ENCODE measurements around the gene MLLT11. TPM values are rescaled to one million over a fixed set of nuclear protein-coding genes. Genes with fewer than 3 reads are reported as not detected.

The MLLT11 gene
- total and polyA plus RNA-seq, 2 of the 4 experiments (the other 2 are of a cell fraction), result 3.6 to 17.5 TPM

DNA sequence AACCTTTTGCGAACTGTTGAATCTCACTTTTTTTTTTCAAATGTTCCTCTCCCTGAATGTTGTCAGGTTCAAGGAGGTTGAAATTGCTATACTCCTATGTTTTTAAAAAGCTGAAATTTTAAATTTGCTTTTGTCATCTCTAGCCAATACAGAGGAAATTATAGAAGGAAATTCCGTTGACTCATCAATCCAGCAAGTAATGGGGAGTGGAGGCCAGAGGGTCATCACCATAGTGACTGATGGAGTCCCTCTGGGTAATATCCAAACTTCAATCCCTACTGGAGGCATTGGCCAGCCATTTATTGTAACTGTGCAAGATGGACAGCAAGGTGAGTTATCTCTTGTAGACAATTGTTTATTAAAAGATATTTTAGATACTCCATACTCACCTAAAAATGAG is 46.7 kb downstream of the MLLT11 start:
- no peak overlapping the region for H4K91ac ChIP-seq (ENCODE audit: insufficient read depth, low read depth, low read length)
- ChIA-PET POLR2A (ENCODE audit: unreplicated experiment) (no interaction called here), CTCF (no interaction called here)
- ATAC-seq (ENCODE audit: low read depth) (peak; percentile 71; the same call in 1 of the 2 replicates), DNase-seq (peak; percentile 68)
- no peak overlapping the region for H2AK5ac ChIP-seq (ENCODE audit: low read depth, low read length)
- in situ Hi-C loops (cut with MboI; ENCODE audit: low sequenced_read_pairs), result no loop called here
- dilution Hi-C loops (cut with HindIII; ENCODE audit: low sequenced_read_pairs, unreplicated experiment), result no loop called here
- no peak overlapping the region for H2BK120ac ChIP-seq (ENCODE audit: low read depth, low read length)
- no peak overlapping the region for H3K4me3 ChIP-seq (ENCODE audit: insufficient read depth, low read depth, low read length)
- no CpG with 5 or more reads among the region's 2 CpGs for WGBS, 2 experiments (ENCODE audit: extremely low coverage in 2 of 2, insufficient read length in 1 of 2)
- H2BK15ac ChIP-seq (ENCODE audit: low read depth, low read length), result no peak overlapping the region
- H3K27ac ChIP-seq (ENCODE audit: insufficient read depth, low read length), result no peak overlapping the region
- H3K4me2 ChIP-seq (ENCODE audit: low read depth, low read length), result no peak overlapping the region
- no peak overlapping the region; the same call in 1 of the 2 replicates for H3K56ac ChIP-seq (ENCODE audit: extremely low read depth, insufficient read depth, low read length)
- no peak overlapping the region for H2AFZ ChIP-seq (replicated peaks; ENCODE audit: low read length, poor library complexity)
- H3K27me3 ChIP-seq (ENCODE audit: control insufficient read depth, insufficient read depth, low read length), result no peaks in the 10 kb centered on the region
- intact Hi-C loops (cut with micrococcal nuclease), result loop anchor here (10.0 kb wide), 1 partner anchor 148 kb away; the partner anchor contains the start of gene PSMD4
- H2AK9ac ChIP-seq (replicated peaks; ENCODE audit: low read depth, low read length, poor library complexity), result no peak overlapping the region
- TF ChIP-seq, protein P1, sequence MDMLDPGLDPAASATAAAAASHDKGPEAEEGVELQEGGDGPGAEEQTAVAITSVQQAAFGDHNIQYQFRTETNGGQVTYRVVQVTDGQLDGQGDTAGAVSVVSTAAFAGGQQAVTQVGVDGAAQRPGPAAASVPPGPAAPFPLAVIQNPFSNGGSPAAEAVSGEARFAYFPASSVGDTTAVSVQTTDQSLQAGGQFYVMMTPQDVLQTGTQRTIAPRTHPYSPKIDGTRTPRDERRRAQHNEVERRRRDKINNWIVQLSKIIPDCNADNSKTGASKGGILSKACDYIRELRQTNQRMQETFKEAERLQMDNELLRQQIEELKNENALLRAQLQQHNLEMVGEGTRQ (IDR thresholded peaks at IDR 0.05; ENCODE audit: low read depth, low read length), result no peak
- TF ChIP-seq SMC3 (IDR thresholded peaks at IDR 0.05; ENCODE audit: low read depth, low read length) (no peak), MAZ (IDR thresholded peaks at IDR 0.05; ENCODE audit: borderline replicate concordance, low read depth, low read length) (no peak), CEBPB (IDR thresholded peaks at IDR 0.05; ENCODE audit: low read depth, low read length) (no peak), FOS (IDR thresholded peaks at IDR 0.05; ENCODE audit: low read depth, low read length) (no peak), MAFK (IDR thresholded peaks at IDR 0.05; ENCODE audit: low read depth, low read length) (peak; percentile 42)
- TF ChIP-seq, protein P2, sequence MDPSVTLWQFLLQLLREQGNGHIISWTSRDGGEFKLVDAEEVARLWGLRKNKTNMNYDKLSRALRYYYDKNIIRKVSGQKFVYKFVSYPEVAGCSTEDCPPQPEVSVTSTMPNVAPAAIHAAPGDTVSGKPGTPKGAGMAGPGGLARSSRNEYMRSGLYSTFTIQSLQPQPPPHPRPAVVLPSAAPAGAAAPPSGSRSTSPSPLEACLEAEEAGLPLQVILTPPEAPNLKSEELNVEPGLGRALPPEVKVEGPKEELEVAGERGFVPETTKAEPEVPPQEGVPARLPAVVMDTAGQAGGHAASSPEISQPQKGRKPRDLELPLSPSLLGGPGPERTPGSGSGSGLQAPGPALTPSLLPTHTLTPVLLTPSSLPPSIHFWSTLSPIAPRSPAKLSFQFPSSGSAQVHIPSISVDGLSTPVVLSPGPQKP (IDR thresholded peaks at IDR 0.05; ENCODE audit: borderline replicate concordance, low read depth, low read length), result no peak
- H3K79me1 ChIP-seq (ENCODE audit: low read depth in 1 of 2, low read length in 2 of 2), result no peaks in the 10 kb centered on the region
- H4K5ac ChIP-seq (ENCODE audit: low read depth, low read length), result no peak overlapping the region
- no peak overlapping the region for H2BK5ac ChIP-seq (ENCODE audit: low read depth, low read length, poor library complexity, severe bottlenecking)
- H3K9ac ChIP-seq (ENCODE audit: low read depth, low read length), result no peak overlapping the region
- H4K20me1 ChIP-seq (ENCODE audit: insufficient read depth, low read length), result no peaks in the 10 kb centered on the region
- no peaks in the 10 kb centered on the region for H3K9me1 ChIP-seq (ENCODE audit: insufficient read depth, low read length)
- no peak overlapping the region for H3K23ac ChIP-seq (ENCODE audit: low read depth, low read length)
- H3K4ac ChIP-seq (ENCODE audit: low read depth, low read length), result no peak overlapping the region
- BruUV-seq (replicated peaks), result no TSS peak
- no peak overlapping the region for H2BK20ac ChIP-seq (ENCODE audit: low read depth, low read length)
- no peak overlapping the region for H3K18ac ChIP-seq (ENCODE audit: low read depth, low read length)
- H3K36me3 ChIP-seq (ENCODE audit: control insufficient read depth, insufficient read depth, low read length), result 0 out of 2 replicates have a peak, but pooled peaks cover 1% of the 10 kb centered on the region
- H3K4me1 ChIP-seq (ENCODE audit: control insufficient read depth, insufficient read depth, low read length), result no peaks in the 10 kb centered on the region
- no peak overlapping the region for H4K8ac ChIP-seq (ENCODE audit: low read depth in 2 of 2, low read length in 2 of 2)
- H3K14ac ChIP-seq (replicated peaks; ENCODE audit: low read depth, low read length), result no peak overlapping the region
- H3K9me3 ChIP-seq (ENCODE audit: control insufficient read depth, insufficient read depth, low read length), result no peaks in the 10 kb centered on the region

Data from IMR-90 (cell line).